Skin of body (tissue), 1 donor: ENCODE data around the gene MUC7. TPM values are rescaled to one million over a fixed set of nuclear protein-coding genes. Genes with fewer than 3 reads are reported as not detected.

ENCODE experiments used
- total RNA-seq: library from RNA; depleted of rRNA; stranded (reverse); fragments of >200 nt; gene quantifications from one replicate; pipeline ENCODE4 v1.2.3, GENCODE V29; 2014

Gene MUC7
- total RNA-seq, 1 donor from 2014 or later, result not detected

Other genes with a start within 250 kb of the MUC7 start
- gene FDCSP, start 246.1 kb upstream of the MUC7 start, total RNA-seq, result not detected
- not detected for gene CSN3, start 229.6 kb upstream of the MUC7 start, total RNA-seq
- not detected for gene CABS1, start 137.2 kb upstream of the MUC7 start, total RNA-seq
- not detected for gene SMR3A, start 111.4 kb upstream of the MUC7 start, total RNA-seq
- not detected for gene SMR3B, start 89.1 kb upstream of the MUC7 start, total RNA-seq
- not detected for gene OPRPN, start 74.3 kb upstream of the MUC7 start, total RNA-seq
- 0.30 TPM for gene AMTN, start 46.4 kb downstream of the MUC7 start, total RNA-seq
- not detected for gene AMBN, start 120.1 kb downstream of the MUC7 start, total RNA-seq
- gene ENAM, start 156.5 kb downstream of the MUC7 start, total RNA-seq, result 0.69 TPM
- 2.2 TPM for gene JCHAIN, start 194.3 kb downstream of the MUC7 start, total RNA-seq
- 18.8 TPM for gene UTP3, start 216.3 kb downstream of the MUC7 start, total RNA-seq
- 75.1 TPM for gene RUFY3, start 249.8 kb downstream of the MUC7 start, total RNA-seq